ENCODE results near the gene BTBD9. TPM values are rescaled to one million over a fixed set of nuclear protein-coding genes. Genes with fewer than 3 reads are reported as not detected.

BTBD9 gene
- total and polyA plus RNA-seq, 2 experiments from 2014 or later: 13.0 to 17.0 TPM

- H3K4me3 ChIP-seq: no peak overlapping the region
- no peaks in the 10 kb centered on the region for H3K36me3 ChIP-seq (replicated peaks; ENCODE audit: insufficient read depth, low read depth)
- no peaks in the 10 kb centered on the region for H4K20me1 ChIP-seq (ENCODE audit: insufficient read depth, poor library complexity, severe bottlenecking)
- H3K27ac ChIP-seq: no peak overlapping the region
- no peaks in the 10 kb centered on the region for H3K4me1 ChIP-seq (ENCODE audit: insufficient read depth)
- H3K79me2 ChIP-seq: no peaks in the 10 kb centered on the region
- no peaks in the 10 kb centered on the region for H3K9me3 ChIP-seq (ENCODE audit: low read depth)
- H3K9me2 ChIP-seq (replicated peaks; ENCODE audit: insufficient read depth): no peaks in the 10 kb centered on the region
- no peak overlapping the region for H3K4me2 ChIP-seq
- no peak overlapping the region for H2AFZ ChIP-seq
- 65% methylated on average over 3 of the region's 3 CpGs for WGBS (ENCODE audit: low lambda C conversion rate, missing lambda C conversion rate)
- H3K27me3 ChIP-seq: no peaks in the 10 kb centered on the region
- no peak for TF ChIP-seq EZH2 (IDR thresholded peaks at IDR 0.05; ENCODE audit: borderline replicate concordance)
- no peak for TF ChIP-seq CTCF (IDR thresholded peaks at IDR 0.05; ENCODE audit: poor library complexity)
- TF ChIP-seq EZH2phosphoT487 (IDR thresholded peaks at IDR 0.05; ENCODE audit: low read depth, severe bottlenecking, unreplicated experiment): no peak
- DNase-seq (ENCODE audit: low spot score): no peak
Measured at GRCh38 chr6:38484656-38485055, 155.1 kb downstream of the BTBD9 start.

GRCh38 chr6:38483526-38483925 is 156.2 kb downstream of the BTBD9 start:
- H3K9me3 ChIP-seq (ENCODE audit: low read depth): no peaks in the 10 kb centered on the region
- no peaks in the 10 kb centered on the region for H3K9me2 ChIP-seq (replicated peaks; ENCODE audit: insufficient read depth)
- DNase-seq (ENCODE audit: low spot score): no peak
- TF ChIP-seq CTCF (IDR thresholded peaks at IDR 0.05; ENCODE audit: poor library complexity): no peak
- no peak for TF ChIP-seq EZH2 (IDR thresholded peaks at IDR 0.05; ENCODE audit: borderline replicate concordance)
- TF ChIP-seq EZH2phosphoT487 (IDR thresholded peaks at IDR 0.05; ENCODE audit: low read depth, severe bottlenecking, unreplicated experiment): no peak
- no peaks in the 10 kb centered on the region for H3K36me3 ChIP-seq (replicated peaks; ENCODE audit: insufficient read depth, low read depth)
- WGBS (ENCODE audit: low lambda C conversion rate, missing lambda C conversion rate): 93% methylated on average over 2 of the region's 2 CpGs
- no peak overlapping the region for H3K4me2 ChIP-seq
- H3K79me2 ChIP-seq: no peaks in the 10 kb centered on the region
- no peak overlapping the region for H3K4me3 ChIP-seq
- peaks cover 1% of the 10 kb centered on the region for H3K27me3 ChIP-seq
- H2AFZ ChIP-seq: no peak overlapping the region
- H4K20me1 ChIP-seq (ENCODE audit: insufficient read depth, poor library complexity, severe bottlenecking): no peaks in the 10 kb centered on the region
- H3K4me1 ChIP-seq (ENCODE audit: insufficient read depth): no peaks in the 10 kb centered on the region
- no peak overlapping the region for H3K27ac ChIP-seq

- H3K27me3 ChIP-seq: peaks cover 4% of the 10 kb centered on the region
- no peaks in the 10 kb centered on the region for H3K79me2 ChIP-seq
- 45% methylated on average over 1 of the region's 1 CpG for WGBS (ENCODE audit: low lambda C conversion rate, missing lambda C conversion rate)
- no peak overlapping the region for H3K4me2 ChIP-seq
- no peak overlapping the region for H3K4me3 ChIP-seq
- H3K9me2 ChIP-seq (replicated peaks; ENCODE audit: insufficient read depth): no peaks in the 10 kb centered on the region
- DNase-seq (ENCODE audit: low spot score): no peak
- no peak overlapping the region for H3K27ac ChIP-seq
- H3K9me3 ChIP-seq (ENCODE audit: low read depth): no peaks in the 10 kb centered on the region
- no peaks in the 10 kb centered on the region for H3K4me1 ChIP-seq (ENCODE audit: insufficient read depth)
- no peak overlapping the region for H2AFZ ChIP-seq
- H3K36me3 ChIP-seq (replicated peaks; ENCODE audit: insufficient read depth, low read depth): no peaks in the 10 kb centered on the region
- TF ChIP-seq EZH2 (IDR thresholded peaks at IDR 0.05; ENCODE audit: borderline replicate concordance) (no peak), CTCF (IDR thresholded peaks at IDR 0.05; ENCODE audit: poor library complexity) (no peak), EZH2phosphoT487 (IDR thresholded peaks at IDR 0.05; ENCODE audit: low read depth, severe bottlenecking, unreplicated experiment) (no peak)
- H4K20me1 ChIP-seq (ENCODE audit: insufficient read depth, poor library complexity, severe bottlenecking): no peaks in the 10 kb centered on the region
Measured at GRCh38 chr6:38482466-38482865, 157.3 kb downstream of the BTBD9 start.

GRCh38 chr6:38481851-38482250 is 157.9 kb downstream of the BTBD9 start:
- no peaks in the 10 kb centered on the region for H3K36me3 ChIP-seq (replicated peaks; ENCODE audit: insufficient read depth, low read depth)
- H3K4me2 ChIP-seq: peak overlapping the region; percentile 36
- no peaks in the 10 kb centered on the region for H3K79me2 ChIP-seq
- no peak overlapping the region for H3K4me3 ChIP-seq
- TF ChIP-seq CTCF (IDR thresholded peaks at IDR 0.05; ENCODE audit: poor library complexity) (no peak), EZH2phosphoT487 (IDR thresholded peaks at IDR 0.05; ENCODE audit: low read depth, severe bottlenecking, unreplicated experiment) (no peak), EZH2 (IDR thresholded peaks at IDR 0.05; ENCODE audit: borderline replicate concordance) (no peak)
- no peak for DNase-seq (ENCODE audit: low spot score)
- WGBS (ENCODE audit: low lambda C conversion rate, missing lambda C conversion rate): 64% methylated on average over 4 of the region's 4 CpGs
- peak overlapping the region; percentile 11 for H3K27ac ChIP-seq
- peaks cover 4% of the 10 kb centered on the region for H3K27me3 ChIP-seq
- no peak overlapping the region for H2AFZ ChIP-seq
- no peaks in the 10 kb centered on the region for H3K4me1 ChIP-seq (ENCODE audit: insufficient read depth)
- no peaks in the 10 kb centered on the region for H3K9me3 ChIP-seq (ENCODE audit: low read depth)
- no peaks in the 10 kb centered on the region for H3K9me2 ChIP-seq (replicated peaks; ENCODE audit: insufficient read depth)
- no peaks in the 10 kb centered on the region for H4K20me1 ChIP-seq (ENCODE audit: insufficient read depth, poor library complexity, severe bottlenecking)

All from hepatocyte (in vitro differentiated cells).